Lower leg skin (tissue), 4 donors: ENCODE results near the gene FAM162A. TPM values are rescaled to one million over a fixed set of nuclear protein-coding genes. Genes with fewer than 3 reads are reported as not detected.

Experiments used
- DNase-seq, 2 donors: peaks; one replicate each; pipeline ENCODE4 v3.0.0-alpha.2; 2019; ENCODE audit warnings: low spot score in 2 of 2
- H3K4me3 ChIP-seq: fragments of 200-600 bp; sonication (generic); 2 replicates; pipeline ENCODE4 v1.5.1; 2017; ENCODE audit warnings: mild to moderate bottlenecking, low read depth; ENCODE audit not compliant: poor library complexity, severe bottlenecking
- CTCF ChIP-seq, 3 donors: fragments of 450-650 bp; IDR thresholded peaks; one replicate each; pipeline ENCODE4 v1.5.1; 2016; ENCODE audit warnings: antibody characterized with exemption in 3 of 3, mild to moderate bottlenecking in 3 of 3, moderate library complexity in 2 of 3
- POLR2A ChIP-seq, 2 donors: fragments of 450-650 bp; IDR thresholded peaks; one replicate each; pipeline ENCODE4 v1.6.1; 2016 to 2017; ENCODE audit warnings: antibody characterized with exemption in 2 of 2, mild to moderate bottlenecking in 1 of 2, moderate library complexity in 1 of 2
- WGBS, 2 donors: methylation state at CpG; one replicate each; pipeline ENCODE4 v1.1.5; 2018; 5-methylcytosine and 5-hydroxymethylcytosine counted together
- intact Hi-C: fragments of 100-400 bp; cut with DNase I; formaldehyde crosslinking; loops from one replicate; pipeline ENCODE4 v1.15.0; 2023; ENCODE audit warnings: low total_unique reads
- total RNA-seq, 4 donors: library from RNA; depleted of rRNA; stranded (reverse); fragments of >200 nt; gene quantifications; one replicate each; pipeline ENCODE4 v1.1.0, GENCODE V29; 2016

Gene FAM162A
- total RNA-seq, 4 donors from 2014 or later = 34.2 to 85.7 (median 41.0) TPM

- intact Hi-C loops = no loop called here
- WGBS, 2 donors = 21 to 23% methylated on average over 10 of the region's 10 CpGs
- TF ChIP-seq CTCF (IDR thresholded peaks at IDR 0.05) (no peak), POLR2A (IDR thresholded peaks at IDR 0.05) (no peak)
- peak overlapping the region; percentile 61 for H3K4me3 ChIP-seq
- DNase-seq = no peak
Observed at GRCh38 chr3:122415104-122415744, 31.2 kb downstream of the FAM162A start.

GRCh38 chr3:122415762-122416654 is 32.0 kb downstream of the FAM162A start, which contains the start of gene WDR5B:
TSS of gene WDR5B (minus strand) at chr3:122416062. CDS start at chr3:122415528, 534 bp downstream.
- TF ChIP-seq POLR2A (IDR thresholded peaks at IDR 0.05) = peak in 1 of 2 donors; percentile 41
- TF ChIP-seq CTCF (IDR thresholded peaks at IDR 0.05) = no peak
- DNase-seq = peak; percentile 98 to 100
- 0 to 1% methylated on average over 48 of the region's 48 CpGs for WGBS, 2 donors
- intact Hi-C loops = no loop called here
- peak within 1 kb of the TSS; percentile 61 for H3K4me3 ChIP-seq

GRCh38 chr3:122416966-122417365 is 33.0 kb downstream of the FAM162A start:
- no peak overlapping the region for H3K4me3 ChIP-seq
- intact Hi-C loops = no loop called here
- TF ChIP-seq CTCF (IDR thresholded peaks at IDR 0.05) (no peak), POLR2A (IDR thresholded peaks at IDR 0.05) (no peak)
- 29 to 41% methylated on average over 14 of the region's 14 CpGs for WGBS, 2 donors
- no peak for DNase-seq

- intact Hi-C loops = no loop called here
- DNase-seq = no peak
- TF ChIP-seq POLR2A (IDR thresholded peaks at IDR 0.05) (no peak), CTCF (IDR thresholded peaks at IDR 0.05) (no peak)
- WGBS, 2 donors = 60 to 67% methylated on average over 4 of the region's 4 CpGs
- H3K4me3 ChIP-seq = no peak overlapping the region
Observed at GRCh38 chr3:122421101-122421500, 37.1 kb downstream of the FAM162A start.

GRCh38 chr3:122421836-122422235 is 37.9 kb downstream of the FAM162A start:
- TF ChIP-seq POLR2A (IDR thresholded peaks at IDR 0.05) = no peak
- no peak for TF ChIP-seq CTCF (IDR thresholded peaks at IDR 0.05)
- no peak for DNase-seq
- intact Hi-C loops = no loop called here
- H3K4me3 ChIP-seq = no peak overlapping the region
- 77 to 82% methylated on average over 2 of the region's 2 CpGs for WGBS, 2 donors
